Measurements from ENCODE around the gene CTAG1B. TPM values are rescaled to one million over a fixed set of nuclear protein-coding genes. Genes with fewer than 3 reads are reported as not detected.
A peak's percentile ranks its signal among the peaks of the same experiment; 100 is the strongest.
"Not testable (repeated sequence)": the region's sequence is repeated elsewhere in the genome, so short reads cannot be mapped to it uniquely, and the experiment has no call there.

Gene CTAG1B
- total and polyA plus RNA-seq, 2 donors (not counting 1 experiment from before 2014, with no cell fraction given): 0.09 TPM; not detected in 1

DNA sequence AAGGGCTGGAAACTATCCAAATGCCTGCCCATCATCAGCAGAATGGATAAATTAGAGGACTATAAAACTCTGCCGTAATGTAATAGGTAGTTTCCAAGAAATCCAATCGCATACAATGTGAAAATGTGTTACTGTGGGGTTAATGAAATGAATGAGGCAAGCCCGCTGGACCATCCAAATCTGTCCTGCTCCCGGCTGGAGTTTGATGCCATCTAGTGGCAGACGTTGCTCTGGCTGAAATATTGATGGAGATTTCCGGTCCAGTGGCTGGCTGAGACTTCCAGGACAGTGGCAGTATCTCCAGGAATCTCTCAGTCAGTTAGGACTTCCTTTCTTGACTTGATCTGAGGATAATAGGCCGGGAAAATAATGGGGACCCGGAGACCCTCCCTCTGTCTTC is 36.1 kb downstream of the CTAG1B start:
- DNase-seq; H3K27me3 ChIP-seq (replicated peaks in 1 of 4; ENCODE audit: control extremely low read depth in 1 of 4, control insufficient read depth in 3 of 4, insufficient read depth in 4 of 4, low read length in 3 of 4); H3K9me3 ChIP-seq (ENCODE audit: control extremely low read depth in 1 of 3, control insufficient read depth in 2 of 3, insufficient read depth in 1 of 3, low read length in 2 of 3); intact Hi-C loops (cut with micrococcal nuclease); H3K9ac ChIP-seq (ENCODE audit: low read length); H2AFZ ChIP-seq (ENCODE audit: insufficient read depth, low read depth, low read length, poor library complexity, severe bottlenecking); H3K36me3 ChIP-seq (replicated peaks in 1 of 2; ENCODE audit: control extremely low read depth in 1 of 2, control insufficient read depth in 1 of 2, extremely low read depth in 1 of 2, insufficient read depth in 2 of 2, low read length in 1 of 2); CTCF ChIA-PET; H3K27me3 Mint-ChIP-seq; H3K27ac Mint-ChIP-seq; H4K20me1 ChIP-seq (ENCODE audit: control insufficient read depth, insufficient read depth, low read length, poor library complexity, severe bottlenecking); H3K4me2 ChIP-seq (replicated peaks; ENCODE audit: low read depth, low read length, poor library complexity, severe bottlenecking); H3K4me3 ChIP-seq (ENCODE audit: control extremely low read depth in 1 of 5, extremely low read depth in 1 of 5, insufficient read depth in 1 of 5, low read depth in 2 of 5, low read length in 4 of 5); H3K4me1 Mint-ChIP-seq; H3K27ac ChIP-seq (ENCODE audit: low read length in 2 of 2); POLR2A ChIA-PET; H3K79me2 ChIP-seq (ENCODE audit: control insufficient read depth, insufficient read depth, low read length); H3K9me3 Mint-ChIP-seq (ENCODE audit: insufficient read depth); H3K4me1 ChIP-seq (ENCODE audit: control insufficient read depth in 2 of 2, insufficient read depth in 2 of 2, low read length in 2 of 2); H3K4me3 Mint-ChIP-seq: not testable (repeated sequence)
- WGBS (ENCODE audit: insufficient coverage): no CpG with 5 or more reads among the region's 8 CpGs
- peak; percentile 28 for ATAC-seq (ENCODE audit: low read depth)

DNA sequence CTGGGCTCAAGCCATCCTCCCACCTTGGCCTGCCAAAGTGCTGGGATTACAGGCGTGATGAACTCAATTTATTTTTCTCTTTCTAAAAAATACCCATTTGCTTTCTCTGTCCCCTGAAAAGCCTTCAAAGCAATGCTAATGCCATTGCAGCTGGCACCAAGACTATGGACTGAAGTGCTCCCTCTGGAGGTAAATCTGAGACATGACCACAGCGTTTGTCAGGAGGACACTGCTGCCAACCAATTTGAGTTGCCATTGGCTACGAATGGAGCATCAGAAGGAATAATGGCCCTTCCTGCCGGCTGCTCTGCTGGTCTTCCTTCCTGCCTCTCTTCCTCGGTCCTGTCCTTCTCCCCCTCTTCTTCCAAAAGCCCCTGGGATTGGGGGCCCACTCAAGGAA is 44.0 kb downstream of the CTAG1B start:
- POLR2A ChIA-PET; intact Hi-C loops (cut with micrococcal nuclease); H3K4me2 ChIP-seq (replicated peaks; ENCODE audit: low read depth, low read length, poor library complexity, severe bottlenecking); H2AFZ ChIP-seq (ENCODE audit: insufficient read depth, low read depth, low read length, poor library complexity, severe bottlenecking); H3K4me3 Mint-ChIP-seq; H3K4me1 ChIP-seq (ENCODE audit: control insufficient read depth in 2 of 2, insufficient read depth in 2 of 2, low read length in 2 of 2); H3K79me2 ChIP-seq (ENCODE audit: control insufficient read depth, insufficient read depth, low read length); CTCF ChIA-PET; H3K27me3 Mint-ChIP-seq; H3K27ac Mint-ChIP-seq; H4K20me1 ChIP-seq (ENCODE audit: control insufficient read depth, insufficient read depth, low read length, poor library complexity, severe bottlenecking); H3K27ac ChIP-seq (ENCODE audit: low read length in 2 of 2); H3K4me1 Mint-ChIP-seq; H3K36me3 ChIP-seq (replicated peaks in 1 of 2; ENCODE audit: control extremely low read depth in 1 of 2, control insufficient read depth in 1 of 2, extremely low read depth in 1 of 2, insufficient read depth in 2 of 2, low read length in 1 of 2); DNase-seq; H3K27me3 ChIP-seq (replicated peaks in 1 of 4; ENCODE audit: control extremely low read depth in 1 of 4, control insufficient read depth in 3 of 4, insufficient read depth in 4 of 4, low read length in 3 of 4); H3K9ac ChIP-seq (ENCODE audit: low read length); H3K9me3 Mint-ChIP-seq (ENCODE audit: insufficient read depth); H3K9me3 ChIP-seq (ENCODE audit: control extremely low read depth in 1 of 3, control insufficient read depth in 2 of 3, insufficient read depth in 1 of 3, low read length in 2 of 3); H3K4me3 ChIP-seq (ENCODE audit: control extremely low read depth in 1 of 5, extremely low read depth in 1 of 5, insufficient read depth in 1 of 5, low read depth in 2 of 5, low read length in 4 of 5): not testable (repeated sequence)
- peak; percentile 57 for ATAC-seq (ENCODE audit: low read depth)
- no CpG with 5 or more reads among the region's 5 CpGs for WGBS (ENCODE audit: insufficient coverage)

DNA sequence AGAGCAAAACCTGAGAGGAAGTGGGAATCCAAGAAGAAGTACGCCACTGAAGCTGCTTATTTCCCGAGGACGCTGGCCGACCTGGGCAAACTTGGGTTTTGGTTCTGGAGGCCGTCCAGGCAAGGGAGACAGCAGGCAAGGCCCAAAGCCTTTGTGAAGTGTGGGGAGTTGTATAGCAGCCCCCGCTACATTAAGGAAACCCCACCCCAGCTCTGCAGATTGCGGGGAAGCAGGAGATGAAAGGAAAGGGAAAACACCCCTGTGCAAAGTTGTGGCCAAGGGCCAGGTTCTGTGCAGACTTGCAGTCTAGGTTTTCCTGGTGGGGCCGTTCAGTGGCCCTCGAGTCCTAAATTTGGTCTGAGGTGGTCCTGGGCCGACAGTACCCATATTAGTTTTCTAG is 46.0 kb downstream of the CTAG1B start:
- H3K4me3 Mint-ChIP-seq; H3K27me3 ChIP-seq (replicated peaks in 1 of 4; ENCODE audit: control extremely low read depth in 1 of 4, control insufficient read depth in 3 of 4, insufficient read depth in 4 of 4, low read length in 3 of 4); POLR2A ChIA-PET; H3K9me3 Mint-ChIP-seq (ENCODE audit: insufficient read depth); H3K27me3 Mint-ChIP-seq; H3K4me1 ChIP-seq (ENCODE audit: control insufficient read depth in 2 of 2, insufficient read depth in 2 of 2, low read length in 2 of 2); H3K4me1 Mint-ChIP-seq; H2AFZ ChIP-seq (ENCODE audit: insufficient read depth, low read depth, low read length, poor library complexity, severe bottlenecking); H3K27ac Mint-ChIP-seq; CTCF ChIA-PET; H3K4me2 ChIP-seq (replicated peaks; ENCODE audit: low read depth, low read length, poor library complexity, severe bottlenecking); H3K79me2 ChIP-seq (ENCODE audit: control insufficient read depth, insufficient read depth, low read length); H3K4me3 ChIP-seq (ENCODE audit: control extremely low read depth in 1 of 5, extremely low read depth in 1 of 5, insufficient read depth in 1 of 5, low read depth in 2 of 5, low read length in 4 of 5); DNase-seq; ATAC-seq (ENCODE audit: low read depth); H3K36me3 ChIP-seq (replicated peaks in 1 of 2; ENCODE audit: control extremely low read depth in 1 of 2, control insufficient read depth in 1 of 2, extremely low read depth in 1 of 2, insufficient read depth in 2 of 2, low read length in 1 of 2); H3K27ac ChIP-seq (ENCODE audit: low read length in 2 of 2); H3K9me3 ChIP-seq (ENCODE audit: control extremely low read depth in 1 of 3, control insufficient read depth in 2 of 3, insufficient read depth in 1 of 3, low read length in 2 of 3); H4K20me1 ChIP-seq (ENCODE audit: control insufficient read depth, insufficient read depth, low read length, poor library complexity, severe bottlenecking); H3K9ac ChIP-seq (ENCODE audit: low read length); intact Hi-C loops (cut with micrococcal nuclease): not testable (repeated sequence)
- no CpG with 5 or more reads among the region's 10 CpGs for WGBS (ENCODE audit: insufficient coverage)

DNA sequence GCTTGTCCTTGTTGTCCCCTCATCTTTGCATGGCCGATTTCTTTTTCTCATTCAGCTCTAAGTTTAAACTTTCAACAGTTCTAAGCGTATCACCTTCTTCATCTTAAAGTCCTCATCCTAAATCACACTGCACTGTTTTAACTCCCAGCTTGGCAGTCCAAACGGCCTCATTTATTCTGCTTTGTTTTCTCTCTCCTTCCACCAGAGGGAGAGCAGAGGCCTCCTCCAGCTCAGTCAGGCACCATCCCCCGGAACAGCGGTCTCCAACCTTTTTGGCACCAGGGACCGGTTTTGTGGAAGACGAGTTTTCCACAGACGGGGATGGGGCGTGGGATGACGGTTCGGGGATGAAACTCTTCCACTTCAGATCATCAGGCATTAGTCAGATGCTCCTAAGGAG is 48.7 kb downstream of the CTAG1B start:
- H2AFZ ChIP-seq (ENCODE audit: insufficient read depth, low read depth, low read length, poor library complexity, severe bottlenecking); H3K4me1 Mint-ChIP-seq; H3K4me1 ChIP-seq (ENCODE audit: control insufficient read depth in 2 of 2, insufficient read depth in 2 of 2, low read length in 2 of 2); CTCF ChIA-PET; H3K9me3 Mint-ChIP-seq (ENCODE audit: insufficient read depth); H3K4me3 ChIP-seq (ENCODE audit: control extremely low read depth in 1 of 5, extremely low read depth in 1 of 5, insufficient read depth in 1 of 5, low read depth in 2 of 5, low read length in 4 of 5); H3K9ac ChIP-seq (ENCODE audit: low read length); H3K4me2 ChIP-seq (replicated peaks; ENCODE audit: low read depth, low read length, poor library complexity, severe bottlenecking); ATAC-seq (ENCODE audit: low read depth); H3K36me3 ChIP-seq (replicated peaks in 1 of 2; ENCODE audit: control extremely low read depth in 1 of 2, control insufficient read depth in 1 of 2, extremely low read depth in 1 of 2, insufficient read depth in 2 of 2, low read length in 1 of 2); intact Hi-C loops (cut with micrococcal nuclease); H3K79me2 ChIP-seq (ENCODE audit: control insufficient read depth, insufficient read depth, low read length); DNase-seq; H3K27ac ChIP-seq (ENCODE audit: low read length in 2 of 2); POLR2A ChIA-PET; H3K27ac Mint-ChIP-seq; H3K27me3 Mint-ChIP-seq; H3K27me3 ChIP-seq (replicated peaks in 1 of 4; ENCODE audit: control extremely low read depth in 1 of 4, control insufficient read depth in 3 of 4, insufficient read depth in 4 of 4, low read length in 3 of 4); H3K4me3 Mint-ChIP-seq; H3K9me3 ChIP-seq (ENCODE audit: control extremely low read depth in 1 of 3, control insufficient read depth in 2 of 3, insufficient read depth in 1 of 3, low read length in 2 of 3); H4K20me1 ChIP-seq (ENCODE audit: control insufficient read depth, insufficient read depth, low read length, poor library complexity, severe bottlenecking): not testable (repeated sequence)
- no CpG with 5 or more reads among the region's 11 CpGs for WGBS (ENCODE audit: insufficient coverage)

All from B cell (primary cell).